DMS114 treated with DMSO at 0.1 percent for 48 hours (cell line): Measurements from ENCODE around the gene ZNF627.
"Not testable (repeated sequence)": the region's sequence is repeated elsewhere in the genome, so short reads cannot be mapped to it uniquely, and the experiment has no call there.

Experiments used
- DNase-seq: peaks from one replicate; lab custom pipeline; 2025; ENCODE audit not compliant: unreplicated experiment; lab: John Stamatoyannopoulos, UW

ZNF627 gene

DNA sequence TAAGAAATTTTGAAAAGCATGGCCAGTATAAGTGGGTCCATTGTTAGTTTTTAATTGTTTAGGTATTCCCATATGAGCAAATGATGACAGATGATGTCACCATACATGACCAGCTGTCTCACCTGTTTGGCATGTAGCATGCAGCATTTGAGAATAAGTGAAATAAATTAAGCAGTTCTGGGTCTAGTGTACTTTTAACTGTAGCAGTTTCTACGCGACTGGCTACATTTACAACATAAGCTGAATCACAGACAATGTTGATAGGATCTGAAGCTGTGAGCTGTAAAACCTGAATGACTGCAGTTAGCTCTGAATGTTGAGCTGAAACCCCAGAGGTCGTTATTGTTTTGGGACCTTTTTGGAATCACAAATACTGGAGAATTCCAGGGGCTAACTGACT lies 25.1 kb downstream of the ZNF627 start:
- not testable (repeated sequence) for DNase-seq

DNA sequence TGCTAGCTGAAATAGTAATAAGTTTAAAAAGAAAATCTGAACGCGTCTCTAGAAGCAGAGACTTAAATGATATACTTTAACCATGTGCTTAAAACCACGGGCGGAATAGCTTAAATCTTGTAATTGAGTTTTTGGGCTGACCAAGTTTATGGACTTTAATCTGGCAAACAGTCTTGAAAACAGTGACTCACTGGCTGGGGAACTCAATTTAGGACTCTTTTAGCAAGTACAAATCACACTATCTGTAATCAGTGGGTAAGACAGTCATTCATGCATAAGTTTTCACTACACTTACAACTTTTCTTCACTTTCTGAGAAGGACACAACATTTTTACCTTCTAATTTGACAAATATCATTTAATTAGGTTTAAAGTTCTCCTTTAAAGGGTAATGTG lies 26.8 kb downstream of the ZNF627 start:
- no peak for DNase-seq

DNA sequence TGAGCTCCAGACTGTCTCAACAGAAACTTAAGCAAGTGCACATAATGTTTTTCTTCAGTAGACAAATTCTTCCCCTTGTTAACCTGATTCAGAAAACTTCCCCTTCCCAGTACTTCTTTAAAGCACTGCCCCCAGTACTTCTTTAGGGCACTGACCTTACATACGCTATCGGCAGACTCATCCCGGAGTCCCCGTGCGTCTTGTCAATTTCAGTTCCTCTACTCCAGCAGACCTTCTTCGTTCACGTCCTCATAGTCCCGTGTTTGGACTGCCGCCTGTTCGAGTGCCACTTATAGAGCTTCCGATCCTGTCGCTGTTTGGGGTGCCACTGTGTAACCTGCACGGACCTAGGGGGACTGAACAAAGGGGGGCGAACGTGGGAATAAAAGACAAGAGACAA lies 29.0 kb downstream of the ZNF627 start:
- DNase-seq, result no peak

DNA sequence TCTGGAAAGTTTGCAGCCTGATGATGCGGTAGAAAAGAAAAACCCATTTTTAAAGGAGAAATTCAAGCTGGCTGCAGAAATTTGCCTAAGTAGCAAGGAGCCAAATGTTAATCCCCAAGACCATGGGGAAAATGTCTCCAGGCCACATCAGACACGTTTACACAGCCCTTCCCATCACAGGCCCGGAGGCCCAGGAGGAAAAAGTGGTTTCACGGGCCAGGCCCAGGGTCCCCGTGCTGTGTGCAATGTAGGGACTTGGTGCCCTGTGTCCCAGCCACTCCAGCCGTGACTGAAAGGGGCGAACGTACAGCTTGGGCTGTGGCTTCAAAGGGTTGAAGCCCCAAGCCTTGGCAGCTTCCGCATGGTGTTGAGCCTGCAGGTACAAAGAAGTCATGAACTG lies 35.9 kb downstream of the ZNF627 start:
- no peak for DNase-seq

DNA sequence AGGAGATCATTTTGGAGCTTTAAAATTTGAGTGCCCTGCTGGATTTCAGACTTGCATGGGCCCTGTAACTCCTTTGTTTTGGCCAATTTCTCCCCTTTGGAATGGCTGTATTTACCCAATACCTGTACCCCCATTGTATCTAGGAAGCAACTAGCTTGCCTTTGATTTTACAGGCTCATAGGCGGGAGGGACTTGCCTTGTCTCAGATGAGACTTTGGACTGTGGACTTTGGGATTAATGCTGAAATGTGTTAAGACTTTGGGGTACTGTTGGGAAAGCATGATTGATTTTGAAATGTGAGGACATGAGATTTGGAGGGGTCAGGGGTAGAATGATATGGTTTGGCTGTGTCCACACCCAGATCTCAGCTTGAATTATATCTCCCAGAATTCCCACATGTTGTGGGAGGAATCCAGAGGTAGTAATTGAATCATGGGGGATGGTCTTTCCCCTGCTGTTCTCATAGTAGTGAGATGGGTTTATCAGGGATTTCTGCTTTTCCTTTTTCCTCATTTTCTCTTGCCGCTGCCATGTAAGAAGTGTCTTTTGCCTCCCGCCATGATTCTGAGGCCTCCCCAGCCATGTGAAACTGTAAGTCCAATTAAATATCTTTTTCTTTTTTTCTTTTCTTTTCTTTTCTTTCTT lies 36.9 kb downstream of the ZNF627 start:
- DNase-seq, result not testable (repeated sequence)

DNA sequence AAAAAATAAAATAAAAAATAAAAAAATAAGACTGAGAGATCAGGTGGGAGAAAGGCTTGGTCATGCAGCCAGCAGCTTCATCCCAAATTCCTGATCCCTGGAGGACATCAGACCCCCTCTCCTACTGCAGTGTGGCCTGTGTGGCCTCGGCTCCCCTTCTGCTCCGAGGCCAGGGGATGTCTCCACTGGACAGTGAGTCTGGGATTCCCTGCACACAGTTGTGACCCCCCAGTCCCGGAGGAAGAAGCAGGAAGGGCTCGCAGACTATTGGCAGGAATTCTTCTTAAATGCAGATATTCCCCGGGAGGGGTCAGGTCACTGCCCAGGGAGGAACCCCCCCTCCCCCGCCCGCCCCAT lies 41.9 kb downstream of the ZNF627 start:
- no peak for DNase-seq

DNA sequence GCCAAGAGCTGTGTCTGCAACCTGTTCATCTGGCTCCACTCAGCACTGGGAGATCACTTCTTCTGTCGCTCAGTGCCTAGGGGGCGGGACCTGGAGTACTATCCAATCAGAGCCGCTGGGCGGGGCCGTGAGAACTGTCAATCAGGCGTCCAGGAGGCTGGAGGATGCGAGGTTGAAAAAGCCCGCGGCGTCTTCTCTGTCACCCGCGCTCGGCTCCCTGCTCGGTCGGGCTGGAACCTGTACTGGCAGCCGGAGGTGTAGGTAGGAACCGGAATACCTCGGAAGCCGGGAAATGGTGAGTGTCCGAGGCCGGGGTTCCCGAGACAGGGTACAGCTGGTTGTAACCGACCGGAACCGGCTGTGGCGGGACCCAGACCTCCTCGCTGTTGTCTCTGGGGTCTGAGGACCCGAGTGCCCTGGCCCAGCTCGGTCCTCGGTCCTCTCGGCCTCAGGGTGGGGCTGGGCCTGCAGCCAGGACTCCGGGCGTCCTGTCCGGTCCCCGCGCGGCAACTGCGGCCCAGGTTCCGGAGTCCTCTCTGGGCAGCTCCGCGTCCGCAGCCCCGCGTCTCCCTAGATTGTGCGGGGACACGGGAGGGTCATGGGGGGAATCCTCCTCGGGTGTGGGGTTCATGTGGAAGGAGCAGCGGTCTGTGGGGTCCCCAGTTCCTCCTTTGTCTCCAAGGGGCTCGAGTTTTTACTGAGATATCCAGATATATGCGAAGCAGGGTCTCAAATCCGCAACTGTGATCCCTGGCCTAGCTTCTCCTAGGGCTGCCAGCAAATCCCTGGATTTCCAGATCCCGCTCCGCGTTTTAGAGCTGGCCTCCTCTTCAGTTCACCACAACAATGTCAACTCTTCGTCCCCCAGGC lies 42.6 kb downstream of the ZNF627 start:
- peak; percentile 89 for DNase-seq

DNA sequence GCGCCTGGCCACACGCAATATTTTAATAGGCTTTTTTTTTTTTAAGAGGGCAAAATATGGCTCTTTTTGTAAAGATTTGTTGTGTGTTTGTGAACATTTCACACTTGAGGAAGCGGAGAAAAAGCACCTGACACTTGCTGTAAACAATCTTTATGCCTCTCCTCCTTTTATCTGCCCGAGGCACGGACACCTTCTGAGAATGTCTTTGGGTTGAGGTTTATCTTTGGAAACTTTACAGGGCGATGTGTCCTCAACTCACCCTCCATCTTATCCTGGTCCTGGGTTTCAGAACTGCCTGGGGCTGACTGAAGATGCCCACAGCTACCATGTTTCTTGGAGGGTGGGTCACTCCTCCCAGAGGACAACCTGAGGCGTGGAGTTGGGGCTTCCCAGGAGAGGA lies 44.0 kb downstream of the ZNF627 start:
- no peak for DNase-seq

DNA sequence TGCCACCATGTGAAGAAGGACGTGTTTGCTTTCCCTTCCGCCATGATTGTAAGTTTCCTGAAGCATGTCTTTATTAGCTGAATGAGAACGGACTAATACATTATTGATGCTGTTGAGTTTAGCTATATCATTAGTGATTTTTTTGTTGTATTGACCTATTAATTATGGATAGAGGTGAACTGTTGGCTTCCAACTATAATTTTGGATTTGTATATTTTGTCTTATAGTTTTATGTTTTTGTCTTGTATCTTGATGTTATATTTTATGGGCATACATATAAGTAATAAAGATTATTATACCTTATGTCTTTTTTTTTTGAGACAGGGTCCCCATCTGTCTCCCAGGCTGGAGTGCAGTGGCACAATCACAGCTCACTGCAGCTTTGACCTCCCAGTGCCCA lies 45.6 kb downstream of the ZNF627 start:
- no peak for DNase-seq

DNA sequence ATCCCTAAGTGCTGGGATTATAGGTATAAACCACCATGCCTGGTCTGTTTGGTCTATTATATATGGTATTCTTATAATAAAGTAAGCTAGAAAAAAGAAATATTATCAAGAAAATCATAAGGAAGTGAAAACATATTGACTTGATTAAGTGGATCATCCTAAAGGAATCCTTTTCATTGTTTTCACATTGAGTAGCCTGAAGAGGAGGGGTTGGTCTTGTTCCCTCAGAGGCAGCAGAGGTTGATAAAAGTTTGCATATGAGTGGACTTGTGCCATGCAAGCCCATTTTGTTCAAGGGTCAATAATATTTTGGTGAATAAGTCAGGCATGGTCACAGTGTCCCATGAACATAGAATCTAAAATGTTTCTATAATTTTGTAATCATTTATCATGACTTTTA lies 52.7 kb downstream of the ZNF627 start:
- DNase-seq, result no peak

DNA sequence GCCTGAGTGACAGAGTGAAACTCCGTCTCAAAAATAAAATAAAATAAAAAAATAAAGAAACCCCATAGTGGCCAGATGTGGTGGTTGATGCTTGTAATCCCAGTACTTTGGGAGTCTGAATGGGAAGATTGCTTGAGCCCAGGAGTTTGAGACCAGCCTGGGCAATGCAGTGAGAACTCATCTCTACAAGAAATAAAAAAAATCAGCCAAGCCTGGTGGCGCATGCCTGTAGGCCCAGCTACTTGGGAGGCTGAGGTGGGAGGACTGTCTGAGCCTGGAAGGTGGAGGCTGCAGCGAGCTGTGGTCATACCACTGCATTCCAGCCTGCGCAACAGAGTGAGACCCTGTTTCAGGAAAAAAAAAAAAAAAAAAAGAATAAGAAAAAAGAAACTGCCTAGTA lies 53.8 kb downstream of the ZNF627 start:
- DNase-seq, result no peak

DNA sequence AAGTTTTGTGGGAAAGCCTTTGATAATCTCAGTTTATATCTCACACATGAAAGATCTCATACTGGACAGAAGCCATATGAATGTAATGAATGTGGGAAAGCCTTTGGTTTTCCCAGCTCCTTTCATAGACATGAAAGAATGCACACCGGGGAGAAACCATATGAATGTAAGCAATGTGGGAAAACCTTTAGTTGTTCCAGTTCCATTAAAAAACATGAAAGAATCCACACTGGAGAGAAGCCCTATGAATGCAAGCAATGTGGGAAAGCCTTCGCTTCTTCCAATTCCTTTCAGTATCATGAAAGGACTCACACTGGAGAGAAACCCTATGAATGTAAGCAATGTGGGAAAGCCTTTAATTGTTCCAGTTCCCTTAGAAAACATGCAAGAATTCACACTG lies 54.8 kb downstream of the ZNF627 start:
- no peak for DNase-seq

DNA sequence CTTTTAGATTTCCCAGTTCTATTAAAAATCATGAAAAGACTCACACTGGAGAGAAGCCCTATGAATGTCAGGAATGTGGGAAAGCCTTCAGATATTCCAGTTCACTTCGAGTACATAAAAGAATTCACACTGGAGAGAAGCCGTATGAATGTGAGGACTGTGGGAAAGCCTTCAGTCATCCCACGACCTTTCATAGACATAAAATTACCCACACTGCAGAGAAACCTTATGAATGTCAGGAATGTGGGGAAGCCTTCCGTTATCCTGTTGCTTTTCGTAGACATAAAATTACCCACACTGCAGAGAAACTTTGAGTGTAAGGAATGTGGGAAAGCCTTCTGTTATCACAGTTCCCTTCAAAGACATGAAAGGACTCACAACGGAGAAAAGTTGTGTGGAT lies 55.2 kb downstream of the ZNF627 start:
- no peak for DNase-seq

DNA sequence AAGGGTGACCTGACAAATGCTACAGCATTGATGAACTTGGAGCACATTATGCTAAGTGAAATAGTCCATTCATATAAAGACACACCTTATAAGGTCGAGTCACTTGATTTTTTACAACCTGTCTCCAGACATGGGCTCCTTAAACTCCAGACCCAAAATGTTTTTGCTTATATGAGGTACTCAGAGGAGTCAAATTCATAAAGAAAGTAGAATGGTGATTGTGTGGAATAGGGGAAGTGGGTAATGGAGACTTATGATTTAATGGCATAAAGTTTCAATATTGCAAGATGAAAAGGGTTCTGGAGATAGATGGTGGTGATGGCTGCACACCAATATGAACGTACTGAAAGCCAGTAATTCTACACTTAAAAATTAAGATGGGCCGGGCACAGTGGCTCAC lies 59.3 kb downstream of the ZNF627 start:
- no peak for DNase-seq

DNA sequence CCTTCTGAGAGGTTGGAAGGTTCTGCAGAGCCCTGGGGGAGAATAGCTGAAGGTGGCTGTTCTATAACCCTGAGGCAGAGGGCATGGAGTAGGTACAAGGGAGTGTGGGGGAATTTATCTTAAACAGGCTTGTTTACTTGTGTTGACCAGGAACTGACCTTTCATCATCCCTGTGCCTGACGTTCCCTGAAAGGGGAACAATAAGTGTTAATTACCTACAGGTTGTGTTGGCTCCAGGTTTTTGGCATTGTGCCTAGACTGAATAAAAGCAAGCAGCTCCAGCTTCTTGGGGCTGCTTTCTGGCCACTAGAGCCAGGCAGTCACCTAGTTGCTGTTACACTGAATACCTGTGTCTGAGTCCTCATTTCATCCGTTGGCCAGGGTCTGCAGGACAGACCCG lies 60.0 kb downstream of the ZNF627 start:
- DNase-seq, result no peak

DNA sequence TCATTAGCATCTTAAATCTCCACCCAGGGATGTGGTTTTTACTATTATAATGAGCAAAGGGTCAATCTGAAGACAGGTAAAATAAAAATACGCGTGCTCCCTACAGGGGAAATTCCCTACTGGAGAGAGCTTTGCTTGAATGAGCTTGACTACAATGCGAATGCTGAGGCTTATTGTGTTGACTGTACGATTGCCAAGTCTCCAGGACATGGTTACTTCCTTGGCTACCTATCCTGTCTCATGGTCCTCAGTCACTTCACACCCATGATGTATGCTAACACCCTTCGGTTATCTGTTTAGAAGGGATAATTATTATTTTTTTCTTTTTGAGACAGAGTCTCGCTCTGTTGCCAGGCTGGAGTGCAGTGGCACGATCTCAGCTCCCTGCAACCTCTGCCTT lies 61.7 kb downstream of the ZNF627 start:
- DNase-seq, result no peak

DNA sequence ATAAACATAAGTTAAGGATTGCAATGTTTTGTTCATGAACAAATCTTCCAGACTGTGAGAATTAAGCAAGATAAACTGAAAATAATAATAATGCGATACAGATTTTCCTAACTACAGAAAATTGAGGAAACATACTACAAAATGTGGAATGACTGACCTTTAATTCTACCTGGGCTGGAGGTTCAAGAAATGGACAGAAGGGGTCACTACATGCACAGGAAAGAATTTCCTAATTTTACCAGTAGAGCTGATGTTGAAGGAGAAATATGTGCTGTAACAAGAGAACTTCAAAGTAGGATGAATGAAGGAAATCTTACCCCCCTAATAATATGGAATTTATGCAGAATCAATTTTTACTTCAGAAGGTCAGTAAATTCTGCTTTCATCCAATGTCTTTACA lies 62.3 kb downstream of the ZNF627 start:
- no peak for DNase-seq

DNA sequence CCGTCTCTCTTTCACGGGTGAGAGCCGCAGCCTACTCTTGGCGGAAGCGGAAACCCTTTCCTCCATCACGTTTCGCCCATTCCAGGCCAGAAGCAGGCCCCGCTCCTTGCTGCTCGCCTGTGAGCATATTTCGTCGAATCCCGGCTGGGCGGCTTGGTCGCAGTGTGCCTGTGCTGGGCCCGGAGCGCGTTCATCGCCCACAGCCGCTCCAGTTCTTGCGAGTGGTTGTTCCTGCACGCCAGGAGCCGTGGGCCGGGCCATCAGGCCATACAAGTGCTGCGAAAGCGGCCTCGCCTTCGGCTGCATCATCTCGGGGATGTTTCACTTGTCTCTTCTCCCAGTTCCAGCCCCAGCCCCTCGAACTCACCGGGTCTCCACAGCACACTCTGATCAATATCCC lies 65.0 kb downstream of the ZNF627 start:
- DNase-seq, result no peak

DNA sequence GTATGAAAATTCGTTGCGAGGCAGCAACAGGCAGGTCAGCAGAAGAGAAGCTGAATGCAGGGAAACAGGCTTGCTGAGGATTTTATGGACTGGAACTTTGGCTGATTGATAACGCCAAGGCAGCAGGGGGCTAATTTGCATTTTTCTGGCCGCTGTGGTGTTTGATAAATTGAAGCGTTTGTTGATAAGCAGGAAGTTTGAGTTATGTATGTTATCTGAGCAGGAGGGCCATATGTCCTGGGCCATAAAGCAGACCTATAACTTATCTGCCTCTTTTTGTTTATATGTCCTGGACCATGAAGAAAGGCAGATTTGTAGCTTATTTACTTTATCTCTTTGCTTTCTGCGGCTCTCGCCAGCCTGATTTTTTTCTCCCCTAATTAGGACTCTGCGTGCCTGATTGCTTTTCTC lies 65.9 kb downstream of the ZNF627 start:
- DNase-seq, result no peak
